Fibroblast of lung (primary cell): ENCODE data around the gene GOLGA1.

Experiments
- EZH2 ChIP-seq: IDR thresholded peaks from 2 replicates; pipeline ENCODE4 v1.5.1; 2012; ENCODE audit warnings: low read length, control low read depth, mild to moderate bottlenecking; ENCODE audit errors: missing control alignments
- TF ChIP-seq, protein P1 (sequence below), 2 donors: IDR thresholded peaks in 1 of 2; conservative IDR thresholded peaks in 1 of 2; 1 replicate in 1 of 2; 2 replicates in 1 of 2; pipeline ENCODE4 v1.5.1; 2011 to 2012; ENCODE audit warnings: low read length in 2 of 2, control low read depth in 1 of 2, inconsistent platforms in 1 of 2, low read depth in 1 of 2, mild to moderate bottlenecking in 1 of 2

GRCh38 chr9:124950050-124950718, 9.3 kb upstream of the GOLGA1 start:
- TF ChIP-seq, protein P1, sequence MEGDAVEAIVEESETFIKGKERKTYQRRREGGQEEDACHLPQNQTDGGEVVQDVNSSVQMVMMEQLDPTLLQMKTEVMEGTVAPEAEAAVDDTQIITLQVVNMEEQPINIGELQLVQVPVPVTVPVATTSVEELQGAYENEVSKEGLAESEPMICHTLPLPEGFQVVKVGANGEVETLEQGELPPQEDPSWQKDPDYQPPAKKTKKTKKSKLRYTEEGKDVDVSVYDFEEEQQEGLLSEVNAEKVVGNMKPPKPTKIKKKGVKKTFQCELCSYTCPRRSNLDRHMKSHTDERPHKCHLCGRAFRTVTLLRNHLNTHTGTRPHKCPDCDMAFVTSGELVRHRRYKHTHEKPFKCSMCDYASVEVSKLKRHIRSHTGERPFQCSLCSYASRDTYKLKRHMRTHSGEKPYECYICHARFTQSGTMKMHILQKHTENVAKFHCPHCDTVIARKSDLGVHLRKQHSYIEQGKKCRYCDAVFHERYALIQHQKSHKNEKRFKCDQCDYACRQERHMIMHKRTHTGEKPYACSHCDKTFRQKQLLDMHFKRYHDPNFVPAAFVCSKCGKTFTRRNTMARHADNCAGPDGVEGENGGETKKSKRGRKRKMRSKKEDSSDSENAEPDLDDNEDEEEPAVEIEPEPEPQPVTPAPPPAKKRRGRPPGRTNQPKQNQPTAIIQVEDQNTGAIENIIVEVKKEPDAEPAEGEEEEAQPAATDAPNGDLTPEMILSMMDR (conservative IDR thresholded peaks at IDR 0.05 in 1 of 2, IDR thresholded peaks at IDR 0.05 in 1 of 2; ENCODE audit: low read depth in 1 of 2, low read length in 2 of 2) = no peak
- TF ChIP-seq EZH2 = no peak
